Measurements from ENCODE around the gene SAA4.

Gene SAA4

DNA sequence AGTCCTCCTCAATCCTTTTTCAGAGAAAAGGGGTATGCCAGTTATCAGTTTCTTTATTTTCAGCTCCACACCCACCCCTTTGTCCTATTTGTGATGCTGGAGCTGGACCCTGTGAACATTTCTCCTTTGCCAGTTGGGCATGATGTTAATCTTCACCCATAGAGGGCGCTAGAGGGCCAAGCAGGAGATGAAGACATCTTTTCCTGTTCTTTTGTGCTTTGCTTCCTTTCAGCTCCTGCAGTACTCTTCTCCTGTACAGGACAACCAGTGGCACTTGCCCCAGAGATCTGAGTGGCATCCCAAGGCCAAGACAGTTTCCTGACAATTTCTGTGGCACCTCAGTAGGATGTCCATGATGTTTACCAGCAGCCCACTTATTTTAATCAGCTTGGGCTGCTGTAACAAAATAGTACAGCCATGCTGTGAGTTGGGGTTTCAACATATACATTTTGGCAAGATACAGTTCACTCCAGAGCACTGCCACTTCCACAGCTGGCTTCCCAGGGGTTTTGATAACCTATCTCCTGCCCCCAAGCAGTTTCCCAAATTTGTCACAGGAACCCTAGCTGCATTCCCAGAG, 7.3 kb upstream of the SAA4 start:
- ATAC-seq = peak; percentile 89
- TF ChIP-seq TCF4 (CRISPR knock-in tag; IDR thresholded peaks at IDR 0.05; ENCODE audit: borderline replicate concordance) (no peak), ZNF565 (CRISPR knock-in tag; conservative IDR thresholded peaks at IDR 0.05; ENCODE audit: low read depth) (no peak), CSDC2 (CRISPR knock-in tag; IDR thresholded peaks at IDR 0.05) (no peak), ISL1 (CRISPR knock-in tag; IDR thresholded peaks at IDR 0.05) (no peak), GLIS3 (CRISPR knock-in tag; IDR thresholded peaks at IDR 0.05) (no peak), ZC3H10 (CRISPR knock-in tag; IDR thresholded peaks at IDR 0.05) (no peak), ZFP3 (CRISPR knock-in tag; IDR thresholded peaks at IDR 0.05) (no peak), TSHZ2 (CRISPR knock-in tag; IDR thresholded peaks at IDR 0.05) (no peak), SNAI2 (CRISPR knock-in tag; IDR thresholded peaks at IDR 0.05) (no peak), RARB (CRISPR knock-in tag; IDR thresholded peaks at IDR 0.05) (no peak), BACH2 (CRISPR knock-in tag; IDR thresholded peaks at IDR 0.05; ENCODE audit: borderline replicate concordance) (no peak), POU6F1 (CRISPR knock-in tag; IDR thresholded peaks at IDR 0.05; ENCODE audit: borderline replicate concordance, low read depth) (no peak), TOX (CRISPR knock-in tag; IDR thresholded peaks at IDR 0.05; ENCODE audit: borderline replicate concordance) (no peak), ARNTL (CRISPR knock-in tag; IDR thresholded peaks at IDR 0.05; ENCODE audit: borderline replicate concordance, low read depth) (no peak), PPARA (CRISPR knock-in tag; IDR thresholded peaks at IDR 0.05; ENCODE audit: borderline replicate concordance) (no peak)

DNA sequence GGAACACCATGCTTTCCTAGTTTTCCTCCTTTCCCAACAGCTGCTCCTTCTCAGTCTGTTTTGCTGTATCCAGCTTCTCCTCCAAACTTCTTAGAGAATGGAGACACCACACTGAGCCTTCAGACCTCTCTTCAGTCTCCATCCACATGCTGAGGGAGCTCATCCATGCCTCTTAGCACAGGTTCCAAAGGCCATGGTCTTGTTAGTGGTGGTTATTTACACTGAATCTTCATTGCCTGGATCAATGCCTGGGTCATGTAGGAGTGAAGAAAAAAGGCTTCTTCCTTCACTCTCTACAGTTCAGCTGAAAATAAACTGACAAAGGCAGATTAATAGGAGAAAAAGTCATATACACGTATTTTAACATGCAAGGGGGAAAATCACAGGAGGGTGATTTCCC, 3.1 kb upstream of the SAA4 start:
- no peak for ATAC-seq
- TF ChIP-seq TCF4 (CRISPR knock-in tag; IDR thresholded peaks at IDR 0.05; ENCODE audit: borderline replicate concordance) (no peak), ARNTL (CRISPR knock-in tag; IDR thresholded peaks at IDR 0.05; ENCODE audit: borderline replicate concordance, low read depth) (no peak), ZNF565 (CRISPR knock-in tag; conservative IDR thresholded peaks at IDR 0.05; ENCODE audit: low read depth) (no peak), TOX (CRISPR knock-in tag; IDR thresholded peaks at IDR 0.05; ENCODE audit: borderline replicate concordance) (no peak), ZNF70 (CRISPR knock-in tag; IDR thresholded peaks at IDR 0.05) (no peak), ZFP30 (CRISPR knock-in tag; IDR thresholded peaks at IDR 0.05) (no peak)
- TF ChIP-seq, protein P1, sequence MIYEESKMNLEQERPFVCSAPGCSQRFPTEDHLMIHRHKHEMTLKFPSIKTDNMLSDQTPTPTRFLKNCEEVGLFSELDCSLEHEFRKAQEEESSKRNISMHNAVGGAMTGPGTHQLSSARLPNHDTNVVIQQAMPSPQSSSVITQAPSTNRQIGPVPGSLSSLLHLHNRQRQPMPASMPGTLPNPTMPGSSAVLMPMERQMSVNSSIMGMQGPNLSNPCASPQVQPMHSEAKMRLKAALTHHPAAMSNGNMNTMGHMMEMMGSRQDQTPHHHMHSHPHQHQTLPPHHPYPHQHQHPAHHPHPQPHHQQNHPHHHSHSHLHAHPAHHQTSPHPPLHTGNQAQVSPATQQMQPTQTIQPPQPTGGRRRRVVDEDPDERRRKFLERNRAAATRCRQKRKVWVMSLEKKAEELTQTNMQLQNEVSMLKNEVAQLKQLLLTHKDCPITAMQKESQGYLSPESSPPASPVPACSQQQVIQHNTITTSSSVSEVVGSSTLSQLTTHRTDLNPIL (CRISPR knock-in tag; IDR thresholded peaks at IDR 0.05; ENCODE audit: low read depth) = no peak
- TF ChIP-seq, protein P2, sequence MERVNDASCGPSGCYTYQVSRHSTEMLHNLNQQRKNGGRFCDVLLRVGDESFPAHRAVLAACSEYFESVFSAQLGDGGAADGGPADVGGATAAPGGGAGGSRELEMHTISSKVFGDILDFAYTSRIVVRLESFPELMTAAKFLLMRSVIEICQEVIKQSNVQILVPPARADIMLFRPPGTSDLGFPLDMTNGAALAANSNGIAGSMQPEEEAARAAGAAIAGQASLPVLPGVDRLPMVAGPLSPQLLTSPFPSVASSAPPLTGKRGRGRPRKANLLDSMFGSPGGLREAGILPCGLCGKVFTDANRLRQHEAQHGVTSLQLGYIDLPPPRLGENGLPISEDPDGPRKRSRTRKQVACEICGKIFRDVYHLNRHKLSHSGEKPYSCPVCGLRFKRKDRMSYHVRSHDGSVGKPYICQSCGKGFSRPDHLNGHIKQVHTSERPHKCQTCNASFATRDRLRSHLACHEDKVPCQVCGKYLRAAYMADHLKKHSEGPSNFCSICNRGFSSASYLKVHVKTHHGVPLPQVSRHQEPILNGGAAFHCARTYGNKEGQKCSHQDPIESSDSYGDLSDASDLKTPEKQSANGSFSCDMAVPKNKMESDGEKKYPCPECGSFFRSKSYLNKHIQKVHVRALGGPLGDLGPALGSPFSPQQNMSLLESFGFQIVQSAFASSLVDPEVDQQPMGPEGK (CRISPR knock-in tag; IDR thresholded peaks at IDR 0.05; ENCODE audit: borderline replicate concordance) = no peak

DNA sequence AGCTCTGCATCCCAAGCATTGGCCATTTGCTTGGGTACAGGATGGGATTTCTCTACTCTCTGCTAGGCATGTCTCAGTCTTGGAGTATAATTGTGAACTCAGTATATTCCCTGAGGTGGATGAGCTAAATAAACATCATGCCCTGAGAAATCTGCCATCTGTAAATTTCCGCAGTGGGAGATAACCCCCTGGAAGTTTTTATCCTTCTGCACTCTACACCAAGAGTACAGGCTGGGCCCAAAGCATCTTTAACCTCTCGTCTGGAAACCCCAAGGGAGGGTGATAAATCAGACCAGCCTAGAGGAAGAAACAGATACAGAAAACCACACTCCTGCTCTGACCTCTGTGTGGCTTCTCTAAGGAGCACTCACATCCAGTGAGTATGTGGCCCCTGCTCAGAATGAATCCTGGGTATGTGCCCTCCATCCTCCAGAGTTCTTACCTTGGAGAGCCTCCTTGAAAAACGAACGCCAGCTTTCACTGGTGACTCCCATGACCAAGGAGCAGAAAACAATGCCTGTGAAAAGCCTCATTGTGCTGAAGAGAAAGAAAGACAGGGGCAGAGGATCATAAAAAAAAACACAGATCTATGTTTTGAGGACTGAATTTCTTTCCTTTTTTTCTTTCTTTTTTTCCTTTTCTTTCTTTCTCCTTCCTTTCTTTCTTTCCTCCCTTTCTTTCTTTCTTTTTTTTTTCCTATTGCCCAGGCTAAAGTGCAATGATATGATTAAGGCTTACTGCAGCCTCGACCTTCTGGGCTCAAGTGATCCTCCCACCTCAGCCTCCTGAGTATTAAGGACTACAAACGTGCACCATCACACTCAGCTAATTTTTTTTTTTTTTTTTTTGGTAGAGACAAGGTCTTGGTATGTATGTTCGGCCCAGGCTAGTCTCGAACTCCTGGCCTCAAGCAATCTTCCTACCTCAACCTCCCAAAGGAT, 938 bp downstream of the SAA4 start:
- no peak for ATAC-seq
- TF ChIP-seq OSR1 (CRISPR knock-in tag; IDR thresholded peaks at IDR 0.05) (no peak), POU6F1 (CRISPR knock-in tag; IDR thresholded peaks at IDR 0.05; ENCODE audit: borderline replicate concordance, low read depth) (no peak)
